Fibroblast of peridontal ligament (primary cell): Measurements from ENCODE around the gene NR4A3.

ENCODE experiments used
- DNase-seq: peaks from one replicate; pipeline ENCODE4 v3.0.0-alpha.2; 2010; ENCODE audit errors: extremely low read depth

Gene NR4A3

DNA sequence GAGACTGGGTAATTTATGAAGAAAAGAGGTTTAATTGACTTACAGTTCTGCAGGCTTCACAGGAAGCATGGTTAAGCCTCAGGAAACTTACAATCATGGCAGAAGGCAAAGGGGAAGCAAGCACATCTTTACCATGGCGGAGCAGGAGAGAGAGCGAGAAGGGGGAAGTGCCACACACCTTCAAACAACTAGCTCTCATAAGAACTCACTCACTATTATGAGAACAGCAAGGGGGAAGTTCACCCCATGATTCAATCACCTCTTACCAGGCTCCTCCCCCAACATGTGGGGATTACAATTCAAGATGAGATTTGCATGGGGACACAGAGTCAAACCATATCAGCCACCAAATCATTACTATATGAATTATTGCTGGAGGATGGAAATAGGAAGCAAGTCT is 54.5 kb downstream of the NR4A3 start:
- no peak for DNase-seq

DNA sequence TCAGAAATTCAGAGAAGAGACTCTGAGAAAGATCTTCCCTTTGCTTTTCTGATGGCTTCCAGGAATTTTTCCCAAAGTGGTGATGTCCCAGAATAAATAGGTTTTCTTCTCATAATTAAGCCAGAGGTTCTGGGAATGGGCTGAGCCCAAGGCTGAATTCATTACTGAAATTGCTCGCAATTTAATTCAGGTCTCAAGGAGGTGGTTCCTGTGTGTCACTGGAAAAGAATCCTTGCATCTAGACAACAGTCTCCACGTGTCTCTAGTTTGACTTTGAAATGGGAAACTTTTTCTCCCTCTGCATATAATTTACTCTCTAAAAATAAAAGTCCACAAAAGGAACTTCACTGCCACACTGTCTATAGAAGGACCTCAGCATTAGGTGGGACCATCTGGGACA is 57.0 kb downstream of the NR4A3 start:
- no peak for DNase-seq

DNA sequence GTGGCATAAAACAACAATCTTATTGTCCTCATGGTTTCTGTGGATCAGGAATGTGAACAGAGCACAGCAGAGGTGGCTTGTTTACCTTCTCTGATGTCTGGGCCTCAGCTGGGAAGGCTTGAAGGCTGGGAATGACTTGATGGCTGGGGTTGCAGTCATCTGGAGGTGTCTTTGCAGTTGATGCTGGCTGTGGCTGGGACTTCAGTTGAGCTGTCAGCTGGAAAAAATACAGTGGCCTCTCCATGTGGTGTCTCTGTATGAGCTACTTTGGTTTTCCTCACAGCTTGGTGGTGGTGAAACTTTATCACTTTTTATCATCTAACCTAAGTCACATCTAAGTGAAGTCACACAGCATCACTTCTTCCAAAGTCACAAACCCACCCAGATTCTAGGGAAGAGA is 60.1 kb downstream of the NR4A3 start:
- no peak for DNase-seq

DNA sequence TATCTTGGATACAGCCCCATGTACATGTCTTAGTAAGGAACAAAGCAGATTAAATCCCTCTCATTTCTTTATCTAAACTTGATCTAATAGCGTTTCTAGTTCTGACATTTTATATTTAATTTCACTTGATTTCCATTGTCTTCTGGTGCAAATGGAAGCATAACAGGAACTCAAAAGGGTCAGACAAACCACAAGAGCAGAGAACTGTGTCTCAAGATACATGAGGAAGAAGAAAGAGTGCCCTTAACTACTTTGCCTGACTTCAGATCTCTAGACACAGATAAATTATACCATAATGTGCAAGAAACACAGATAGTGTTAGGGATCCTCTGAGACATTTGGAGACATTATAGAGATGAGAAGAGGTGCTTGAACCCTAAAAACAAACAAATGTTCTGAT is 64.1 kb downstream of the NR4A3 start:
- DNase-seq: no peak

- no peak for DNase-seq
Measured at GRCh38 chr9:99889120-99889519, 67.4 kb downstream of the NR4A3 start.

- DNase-seq: no peak
Measured at GRCh38 chr9:99894826-99895225, 73.1 kb downstream of the NR4A3 start.

DNA sequence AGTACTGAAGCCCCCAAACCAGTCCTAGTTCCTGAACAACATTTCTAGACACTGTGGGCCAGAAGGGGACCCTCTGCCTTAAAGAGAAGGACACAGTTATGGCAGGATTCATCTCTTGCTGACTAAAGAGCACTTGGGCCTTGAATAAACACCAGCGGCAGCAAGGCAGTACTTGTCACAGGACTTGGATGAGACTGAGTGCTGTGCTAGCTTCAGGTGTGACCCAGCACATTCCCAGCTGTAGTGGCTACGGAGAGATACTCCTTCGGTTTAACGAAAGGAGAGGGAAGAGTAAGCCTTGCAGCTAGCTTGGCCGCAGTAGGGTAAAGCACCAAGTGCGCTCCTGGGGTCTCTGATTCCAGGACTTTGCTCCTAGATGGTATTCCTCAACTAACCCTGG is 73.8 kb downstream of the NR4A3 start:
- no peak for DNase-seq

DNA sequence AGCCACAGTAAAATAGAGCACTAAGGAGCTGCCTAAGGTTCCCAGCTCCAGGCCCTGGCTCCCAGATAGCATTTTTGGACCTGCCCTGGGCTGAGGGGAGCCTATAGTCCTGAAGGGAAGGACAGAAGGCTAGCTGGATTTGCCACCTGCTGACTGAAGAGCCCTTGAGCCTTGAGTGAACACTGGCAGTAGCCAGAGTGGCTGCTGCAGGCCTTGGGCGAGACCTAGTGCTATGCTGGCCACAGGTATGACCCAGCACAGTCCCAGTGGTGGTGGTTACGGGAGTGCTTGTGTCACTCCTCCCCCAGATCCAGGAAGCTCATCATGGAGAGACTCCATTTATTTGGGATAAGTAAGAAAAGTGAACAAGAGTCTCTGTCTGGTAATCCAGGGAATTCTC is 74.4 kb downstream of the NR4A3 start:
- DNase-seq: no peak

GRCh38 chr9:99903393-99903792 is 81.7 kb downstream of the NR4A3 start:
- DNase-seq: no peak

DNA sequence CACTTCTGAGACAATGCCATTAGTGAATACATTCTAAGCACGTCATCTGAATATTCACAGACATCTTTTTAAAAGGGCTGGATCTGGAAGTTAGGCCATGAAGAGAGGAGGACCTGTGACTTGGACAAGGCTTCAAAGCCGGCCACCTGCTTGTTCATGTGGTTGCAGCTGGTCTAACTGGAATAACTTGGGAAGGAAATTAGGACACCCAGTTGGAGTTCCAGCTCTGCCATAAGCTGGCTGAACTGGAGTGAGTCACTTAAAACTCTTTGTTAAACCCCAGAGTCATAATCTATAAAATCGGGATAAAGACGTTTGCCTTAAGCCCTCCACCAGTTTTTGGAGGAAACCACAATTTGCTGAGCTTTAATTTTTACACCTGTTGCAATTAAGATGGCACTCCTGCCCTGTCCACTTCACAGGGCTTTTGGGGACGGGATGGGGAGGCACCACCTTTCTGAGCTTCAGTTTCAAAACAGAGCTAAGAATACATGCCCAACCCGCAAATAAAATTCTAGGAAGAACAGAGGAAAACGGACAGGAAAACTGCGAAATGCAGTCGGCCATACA is 84.2 kb downstream of the NR4A3 start:
- DNase-seq: no peak

DNA sequence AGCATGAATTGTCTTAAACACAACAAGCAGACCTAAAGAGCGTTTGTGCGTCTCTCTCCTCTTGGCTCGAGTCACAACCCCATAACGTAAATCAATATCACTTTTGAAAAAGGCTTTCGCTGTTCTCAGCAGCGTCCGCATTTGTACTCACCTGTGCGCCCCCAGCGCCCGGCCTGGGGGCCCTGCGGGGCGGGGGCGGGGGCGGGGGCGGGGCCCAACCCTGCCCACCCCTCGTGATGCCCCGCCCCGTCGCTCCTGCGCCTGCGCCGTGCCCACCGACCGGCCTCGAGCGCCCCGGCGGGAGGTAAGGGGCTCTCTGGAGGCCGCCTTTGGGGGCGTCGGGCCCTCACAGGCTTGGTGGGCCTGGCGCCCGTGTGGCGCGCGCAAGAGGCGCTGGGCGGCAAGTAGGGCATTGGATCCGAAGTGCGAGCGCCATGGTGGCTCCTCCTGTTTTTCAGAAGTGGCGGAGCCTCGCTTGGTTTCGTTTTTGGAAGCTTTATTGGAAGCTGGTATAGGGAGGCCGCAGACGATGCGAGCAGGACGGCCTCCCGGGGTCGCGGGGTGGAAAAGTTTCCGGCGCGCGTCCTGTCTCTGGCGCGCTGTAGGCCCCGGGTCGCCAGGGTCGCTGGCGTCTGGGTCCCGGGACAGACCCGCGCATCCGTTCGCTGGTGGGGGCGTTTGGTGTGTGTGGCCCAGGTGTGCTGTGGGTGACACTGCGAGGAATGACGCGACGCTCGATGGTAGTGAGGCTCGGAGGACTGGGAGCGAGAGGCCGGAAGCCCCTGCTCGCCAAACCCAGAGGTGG is 84.9 kb downstream of the NR4A3 start, which contains the start of gene STX17:
STX17 (plus strand) TSS at position 252 of the 805 bp plus-strand sequence. CDS start 8,586 bp downstream, outside the sequence.
- DNase-seq: peak; percentile 76

DNA sequence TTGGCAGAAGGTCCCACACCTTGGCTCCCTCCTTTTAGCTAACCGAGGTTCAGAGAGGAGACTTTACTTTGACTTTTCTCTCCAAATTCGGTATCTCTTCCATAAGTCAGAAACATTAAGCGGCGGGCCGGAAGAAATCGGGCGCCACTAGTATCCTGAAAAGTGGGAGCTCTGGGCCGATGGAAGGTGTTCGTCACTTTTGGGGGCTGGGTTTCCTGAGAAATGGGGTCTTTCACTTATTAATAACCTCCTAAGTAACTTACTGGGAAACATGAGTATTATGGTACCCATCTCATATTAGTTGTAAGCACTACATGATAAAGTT is 85.5 kb downstream of the NR4A3 start:
- no peak for DNase-seq

DNA sequence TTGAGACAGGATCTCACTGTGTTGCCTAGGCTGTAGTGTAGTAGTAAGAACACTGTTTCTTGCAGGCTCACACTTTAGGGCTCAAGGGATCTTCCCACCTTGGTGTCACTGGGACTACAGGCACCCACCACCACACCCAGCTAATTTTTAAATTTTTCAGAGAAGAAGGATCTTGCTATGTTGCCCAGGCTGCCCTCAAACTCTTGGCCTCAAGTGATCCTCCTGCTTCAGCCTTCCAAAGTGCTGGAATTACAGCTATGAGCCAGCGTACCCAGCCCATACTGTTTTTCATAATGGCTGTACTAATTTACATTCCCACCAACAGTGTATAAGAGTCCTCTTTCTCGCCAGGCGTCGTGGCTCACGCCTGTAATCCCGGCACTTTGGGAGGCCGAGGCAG is 89.9 kb downstream of the NR4A3 start:
- DNase-seq: no peak
